SIG-M5 (cell line): ENCODE measurements around the gene CSNK1D.

Experiments
- DNase-seq: peaks from one replicate; lab custom pipeline; 2025; lab: John Stamatoyannopoulos, UW

Gene CSNK1D

GRCh38 chr17:82294064-82294773 is 20.7 kb upstream of the CSNK1D start:
- no peak for DNase-seq

DNA sequence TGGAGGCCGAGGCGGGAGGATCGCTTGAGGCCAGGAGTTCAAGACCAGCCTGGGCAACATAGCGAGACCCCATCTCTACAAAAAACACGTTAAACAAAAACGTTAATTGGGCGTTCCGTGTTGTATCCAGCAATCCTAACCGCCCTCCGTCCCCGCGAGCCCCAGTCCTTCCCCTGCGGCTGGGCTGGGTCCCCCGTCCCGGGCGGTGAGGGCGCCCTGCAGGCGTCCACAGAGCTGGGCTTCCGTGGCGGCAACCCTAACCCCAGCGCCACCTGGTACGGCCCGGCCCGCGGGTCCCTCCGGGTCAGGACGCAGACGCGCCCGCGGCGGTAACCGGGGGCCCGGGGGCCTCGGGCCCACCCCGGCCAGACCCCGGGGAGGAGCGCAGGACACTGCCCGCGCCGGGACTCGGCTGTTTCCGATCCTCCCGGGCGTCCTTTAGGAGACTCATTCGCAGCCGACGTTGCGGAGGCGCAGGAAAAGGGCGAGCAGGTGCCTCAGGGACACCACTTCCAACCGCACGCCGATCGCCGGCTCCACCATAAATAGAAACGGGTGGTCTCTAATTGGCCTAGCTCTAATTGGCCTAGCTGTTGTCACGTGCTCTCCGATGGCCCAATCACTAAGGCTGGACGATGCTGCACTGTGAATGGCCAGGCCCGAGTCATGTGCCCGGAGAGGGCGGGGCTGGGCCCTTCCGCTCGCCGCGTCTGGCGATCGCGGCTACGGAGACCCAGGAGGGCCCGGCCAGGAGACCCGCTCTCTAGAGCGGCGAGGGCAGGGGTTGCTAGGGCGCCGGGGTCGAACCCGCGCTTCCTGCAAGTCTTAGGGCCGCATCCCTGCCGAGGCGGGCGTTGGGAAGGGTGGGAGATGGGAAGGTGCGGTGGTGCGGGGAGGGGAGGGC is 19.0 kb upstream of the CSNK1D start:
- peak; percentile 98 for DNase-seq

DNA sequence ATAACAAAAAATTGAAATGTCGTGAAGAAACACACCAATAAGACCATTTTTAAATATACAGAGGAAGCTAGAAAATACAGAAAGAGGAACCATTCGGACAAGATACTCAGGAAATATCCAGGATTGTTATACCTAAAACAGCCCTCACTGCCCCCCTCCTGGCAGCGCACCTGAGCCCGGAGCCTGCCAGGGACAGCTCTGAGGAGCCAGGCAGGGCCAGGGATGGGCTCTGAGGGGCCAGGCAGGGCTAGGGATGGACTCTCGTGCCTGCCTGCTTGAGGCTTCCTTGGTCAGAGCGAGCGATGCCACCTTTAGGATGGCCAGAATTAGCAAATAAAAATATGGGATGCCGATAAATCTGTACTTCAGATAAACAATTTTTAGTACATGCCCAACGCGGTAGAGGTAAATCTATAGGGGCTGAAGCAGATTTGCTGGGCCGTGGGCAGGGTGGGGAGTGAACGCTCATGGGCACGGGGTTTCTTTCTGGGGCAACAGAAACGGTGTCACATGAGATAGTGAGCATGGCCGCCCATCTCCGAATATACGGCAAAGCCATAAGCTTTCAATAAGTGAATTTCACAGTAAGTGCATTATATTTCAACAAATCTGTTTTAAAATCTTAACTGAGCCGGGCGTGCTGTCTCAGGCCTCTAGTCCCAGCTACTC is 18.2 kb upstream of the CSNK1D start:
- DNase-seq, result no peak

GRCh38 chr17:82287868-82288801 is 14.6 kb upstream of the CSNK1D start:
- DNase-seq, result no peak

DNA sequence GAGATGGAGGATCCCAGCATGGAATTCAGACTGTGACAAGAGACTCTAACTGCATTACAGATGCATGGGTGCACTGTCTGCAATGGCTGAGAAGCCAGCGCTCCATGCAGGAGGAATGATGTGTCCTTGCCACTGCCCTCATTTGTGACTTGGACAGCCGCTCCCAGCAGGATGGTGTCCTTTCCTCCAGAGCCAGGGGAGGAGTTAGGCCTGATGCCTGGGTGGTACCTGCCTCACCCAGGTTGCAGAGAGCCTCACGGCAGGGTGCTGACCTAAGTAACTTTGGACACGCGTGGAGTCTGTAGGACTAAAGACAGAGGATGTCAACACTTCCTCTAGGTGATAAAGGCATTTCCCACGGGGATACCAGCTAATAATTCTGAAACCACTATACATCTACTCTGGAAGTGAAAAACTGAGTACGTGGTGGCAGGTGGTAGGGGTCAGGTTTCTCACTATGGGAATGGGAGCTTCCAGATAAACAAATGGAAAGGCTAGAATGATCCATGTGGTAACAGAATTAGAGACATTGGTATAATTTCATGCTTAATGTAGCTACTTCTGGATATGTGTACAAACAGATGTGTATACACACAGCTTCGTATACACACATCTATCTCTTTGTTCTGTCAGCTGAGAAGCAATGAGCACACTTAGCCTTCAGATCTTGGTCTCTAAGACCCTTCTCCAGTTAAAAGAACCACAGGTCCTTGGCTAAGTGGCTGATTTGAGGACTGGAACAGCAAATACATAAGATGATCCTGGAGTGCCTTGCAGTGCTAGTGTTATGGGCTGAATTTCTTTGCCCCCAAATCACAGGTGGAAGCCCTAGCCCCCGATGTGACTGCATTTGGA is 13.7 kb upstream of the CSNK1D start:
- DNase-seq, result no peak

DNA sequence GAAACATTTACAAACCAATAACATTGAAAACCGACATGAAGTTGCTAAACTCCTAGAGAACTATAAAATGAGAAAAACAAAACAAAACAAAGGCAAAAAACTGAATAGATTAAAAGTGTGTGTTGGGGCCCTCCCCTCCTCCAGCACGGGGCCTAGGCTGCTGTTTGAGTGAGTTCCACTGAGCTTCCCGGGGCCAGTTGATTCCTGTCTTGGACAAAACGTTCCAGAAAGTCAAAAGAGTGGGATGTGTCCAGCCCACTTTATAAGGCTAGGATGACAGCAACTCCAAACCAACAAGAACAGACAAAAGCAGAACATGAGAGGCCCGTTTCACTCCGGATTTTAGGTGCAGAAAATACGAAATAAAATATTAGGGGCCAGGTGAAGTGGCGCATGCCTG is 11.6 kb upstream of the CSNK1D start:
- DNase-seq, result no peak

- DNase-seq, result no peak
Observed at GRCh38 chr17:82283208-82283749, 9.8 kb upstream of the CSNK1D start.

GRCh38 chr17:82282239-82283207 is 9.0 kb upstream of the CSNK1D start:
- DNase-seq, result no peak

GRCh38 chr17:82281502-82282238 is 8.2 kb upstream of the CSNK1D start:
- DNase-seq, result no peak

DNA sequence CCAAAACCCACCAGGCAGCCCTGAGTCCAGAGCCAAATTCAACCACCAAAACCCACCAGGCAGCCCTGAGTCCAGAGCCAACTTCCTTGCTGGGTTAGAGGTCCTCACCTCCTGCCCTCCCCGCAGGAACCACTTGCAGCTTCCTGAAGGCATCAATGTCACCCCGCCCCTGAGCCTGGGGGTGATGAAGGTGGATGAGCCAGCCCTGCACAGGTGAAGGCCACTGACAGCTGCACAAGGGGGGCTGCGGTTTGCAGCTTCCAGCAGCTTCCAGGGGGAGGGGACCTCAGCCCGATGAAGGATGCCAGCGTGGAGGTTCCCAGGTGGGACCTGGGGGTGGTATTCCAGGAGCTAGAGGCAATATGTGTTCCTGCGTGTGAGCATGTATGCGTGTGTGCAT is 7.6 kb upstream of the CSNK1D start:
- DNase-seq, result no peak

- DNase-seq, result no peak
Observed at GRCh38 chr17:82280537-82280936, 7.0 kb upstream of the CSNK1D start.

DNA sequence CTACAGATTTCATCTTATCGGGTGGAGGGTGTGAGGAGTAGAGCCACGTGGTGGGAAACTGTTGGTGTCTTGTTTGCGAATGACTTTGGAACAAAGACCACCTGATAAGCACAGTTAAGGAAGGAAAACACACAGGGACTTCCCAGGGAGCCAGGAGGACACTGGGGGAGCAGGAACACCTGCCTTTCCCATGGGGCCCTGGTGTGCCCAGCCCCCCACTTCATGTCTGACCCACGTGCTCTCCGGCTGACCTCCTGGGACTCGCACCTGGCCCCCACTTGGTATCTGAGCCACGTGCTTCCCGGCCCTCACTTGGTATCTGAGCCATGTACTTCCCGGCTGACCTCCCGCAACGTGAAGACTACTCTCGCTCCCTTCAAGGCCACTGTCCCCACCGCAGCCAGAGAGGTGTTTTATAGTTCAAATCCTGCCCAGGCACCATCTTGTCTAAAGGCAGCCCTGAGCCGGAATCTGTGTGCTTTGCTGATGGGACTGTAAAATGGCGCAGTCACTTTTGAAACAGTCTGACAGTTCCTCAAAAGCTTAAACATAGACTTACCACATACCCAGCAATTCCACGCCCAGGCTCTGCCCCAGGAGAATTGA is 5.4 kb upstream of the CSNK1D start:
- DNase-seq, result no peak

GRCh38 chr17:82278308-82278707 is 4.8 kb upstream of the CSNK1D start:
- no peak for DNase-seq

- DNase-seq, result no peak
Observed at GRCh38 chr17:82277851-82278250, 4.4 kb upstream of the CSNK1D start.

DNA sequence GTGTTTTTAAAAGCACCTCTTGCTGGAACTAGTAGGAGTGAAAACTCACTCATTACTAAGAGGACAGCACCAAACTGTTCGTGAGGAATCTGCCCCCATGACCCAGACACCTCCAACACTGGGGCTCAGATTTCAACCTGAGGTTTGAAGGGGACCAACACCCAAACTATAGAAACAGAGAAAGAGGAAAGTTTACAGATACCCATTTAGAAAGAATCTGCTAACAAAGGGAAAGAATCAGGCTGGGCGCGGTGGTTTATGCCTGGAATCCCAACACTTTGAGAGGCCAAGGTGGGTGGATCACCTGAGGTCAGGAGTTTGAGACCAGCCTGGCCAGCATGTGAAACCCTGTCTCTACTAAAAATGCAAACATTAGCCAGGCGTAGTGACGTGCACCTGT is 3.4 kb upstream of the CSNK1D start:
- DNase-seq, result no peak

- no peak for DNase-seq
Observed at GRCh38 chr17:82275326-82275725, 1.8 kb upstream of the CSNK1D start.

GRCh38 chr17:82274134-82275020 is 877 bp upstream of the CSNK1D start:
- DNase-seq, result no peak
